ENCODE data around the gene RPL28. TPM values are rescaled to one million over a fixed set of nuclear protein-coding genes. Genes with fewer than 3 reads are reported as not detected.

RPL28 gene
- total and polyA plus RNA-seq, 10 donors: 581 to 4,833 (median 1,526) TPM

GRCh38 chr19:55390461-55390880 lies 4.7 kb downstream of the RPL28 start:
- DNase-seq: no peak
- H3K4me3 ChIP-seq: no peak overlapping the region
- H3K27me3 ChIP-seq (replicated peaks in 1 of 7): no peaks in the 10 kb centered on the region
- WGBS, 5 donors: 74 to 86% (median 78%) methylated on average over 7 of the region's 7 CpGs
- no peak overlapping the region for H3K27ac ChIP-seq
- H3K36me3 ChIP-seq: peaks cover 4 to 64% (median 48%) of the 10 kb centered on the region in 6 donors
- no peaks in the 10 kb centered on the region for H3K9me3 ChIP-seq
- H3K4me1 ChIP-seq: peaks cover 28 to 57% (median 42%) of the 10 kb centered on the region in 6 donors
- intact Hi-C loops (cut with DNase I; ENCODE audit: low total_unique reads): no loop called here
- no peak for TF ChIP-seq POLR2A (IDR thresholded peaks at IDR 0.05)
- no peak for TF ChIP-seq CTCF (IDR thresholded peaks at IDR 0.05 in 8 of 11, conservative IDR thresholded peaks at IDR 0.05 in 3 of 11)
- peak; percentile 29 to 70 (median 34) for TF ChIP-seq POLR2AphosphoS5 (IDR thresholded peaks at IDR 0.05)

- Histone ChIP-seq H3K36me3 (peaks cover 4 to 64% (median 48%) of the 10 kb centered on the region in 6 donors), H3K4me3 (no peak overlapping the region)
- 78 to 92% (median 82%) methylated on average over 10 to 12 of the region's 12 CpGs for WGBS, 5 donors
Measured at GRCh38 chr19:55391191-55391670, 5.5 kb downstream of the RPL28 start.

GRCh38 chr19:55391702-55392615 lies 6.2 kb downstream of the RPL28 start:
- DNase-seq: no peak
- Histone ChIP-seq H3K4me3 (no peak overlapping the region), H3K9me3 (no peaks in the 10 kb centered on the region), H3K27ac (no peak overlapping the region), H3K27me3 (replicated peaks in 1 of 7) (no peaks in the 10 kb centered on the region), H3K4me1 (peaks cover 25 to 49% (median 36%) of the 10 kb centered on the region in 6 donors), H3K36me3 (peaks cover 4 to 60% (median 46%) of the 10 kb centered on the region in 6 donors)
- 75 to 92% (median 87%) methylated on average over 18 of the region's 18 CpGs for WGBS, 5 donors
- intact Hi-C loops (cut with DNase I; ENCODE audit: low total_unique reads): no loop called here
- no peak for TF ChIP-seq CTCF (IDR thresholded peaks at IDR 0.05 in 8 of 11, conservative IDR thresholded peaks at IDR 0.05 in 3 of 11)
- no peak for TF ChIP-seq POLR2AphosphoS5 (IDR thresholded peaks at IDR 0.05)
- no peak for TF ChIP-seq POLR2A (IDR thresholded peaks at IDR 0.05)

More at GRCh38 chr19:55391191-55391670, 5.5 kb downstream of the RPL28 start:
- TF ChIP-seq POLR2AphosphoS5 (IDR thresholded peaks at IDR 0.05) (peak; percentile 32 to 54 (median 52)), POLR2A (IDR thresholded peaks at IDR 0.05) (no peak), CTCF (IDR thresholded peaks at IDR 0.05 in 8 of 11, conservative IDR thresholded peaks at IDR 0.05 in 3 of 11) (no peak)
- DNase-seq: no peak
- H3K27me3 ChIP-seq (replicated peaks in 1 of 7): no peaks in the 10 kb centered on the region
- peak overlapping the region in 1 of 8 donors; percentile 8 for H3K27ac ChIP-seq
- peaks cover 28 to 56% (median 42%) of the 10 kb centered on the region in 6 donors for H3K4me1 ChIP-seq
- intact Hi-C loops (cut with DNase I; ENCODE audit: low total_unique reads): no loop called here
- no peaks in the 10 kb centered on the region for H3K9me3 ChIP-seq

Measured in spleen (tissue), 11 donors.